Tibial nerve (tissue), 3 donors: ENCODE measurements around the gene TUBB1.

Experiments used
- EP300 ChIP-seq, 2 donors: sonication (generic); formaldehyde crosslinking; IDR thresholded peaks; one replicate each; pipeline ENCODE4 v1.6.1; 2017; ENCODE audit warnings: antibody characterized with exemption in 2 of 2, mild to moderate bottlenecking in 1 of 2
- POLR2A ChIP-seq, 2 donors: fragments of 450-650 bp; IDR thresholded peaks; one replicate each; pipeline ENCODE4 v1.6.1; 2017; ENCODE audit warnings: antibody characterized with exemption in 2 of 2, mild to moderate bottlenecking in 2 of 2, moderate library complexity in 2 of 2

- TF ChIP-seq POLR2A (IDR thresholded peaks at IDR 0.05): no peak
- TF ChIP-seq EP300 (IDR thresholded peaks at IDR 0.05): no peak
These were observed 45.4 kb upstream of the TUBB1 start for GRCh38 chr20:58973866-58974265.
